Measurements from ENCODE around the gene CRMP1. TPM values are rescaled to one million over a fixed set of nuclear protein-coding genes. Genes with fewer than 3 reads are reported as not detected.

Gene CRMP1
- total RNA-seq, 2 donors from 2014 or later: not detected

GRCh38 chr4:5923376-5923775 is 30.5 kb upstream of the CRMP1 start:
- H3K9me3 Mint-ChIP-seq: peaks cover 3 to 4% of the 10 kb centered on the region in 2 donors
- DNase-seq (ENCODE audit: low spot score in 2 of 2): no peak
- no peak for ATAC-seq
- no peaks in the 10 kb centered on the region for H3K36me3 Mint-ChIP-seq
- H3K27ac Mint-ChIP-seq: no peak overlapping the region

- Mint-ChIP-seq H3K9me3 (peaks cover 3 to 4% of the 10 kb centered on the region in 2 donors), H3K27ac (no peak overlapping the region), H3K36me3 (no peaks in the 10 kb centered on the region)
- no peak for ATAC-seq
- DNase-seq (ENCODE audit: low spot score in 2 of 2): no peak
These were observed 29.7 kb upstream of the CRMP1 start for GRCh38 chr4:5922556-5922955.

GRCh38 chr4:5921981-5922380 is 29.1 kb upstream of the CRMP1 start:
- Mint-ChIP-seq H3K9me3 (peaks cover 3 to 4% of the 10 kb centered on the region in 2 donors), H3K36me3 (no peaks in the 10 kb centered on the region), H3K27ac (no peak overlapping the region)
- DNase-seq (ENCODE audit: low spot score in 2 of 2) (no peak), ATAC-seq (no peak)

GRCh38 chr4:5921101-5921980 is 28.5 kb upstream of the CRMP1 start:
- ATAC-seq (no peak), DNase-seq (ENCODE audit: low spot score in 2 of 2) (no peak)
- H3K27ac Mint-ChIP-seq: no peak overlapping the region
- H3K9me3 Mint-ChIP-seq: peaks cover 3 to 4% of the 10 kb centered on the region in 2 donors
- no peaks in the 10 kb centered on the region for H3K36me3 Mint-ChIP-seq

- Mint-ChIP-seq H3K9me3 (peaks cover 7% of the 10 kb centered on the region in 2 donors), H3K36me3 (no peaks in the 10 kb centered on the region), H3K27ac (no peak overlapping the region)
- ATAC-seq: no peak
- no peak for DNase-seq (ENCODE audit: low spot score in 2 of 2)
These were observed 26.7 kb upstream of the CRMP1 start for GRCh38 chr4:5919571-5919970.

- Mint-ChIP-seq H3K27ac (no peak overlapping the region), H3K36me3 (no peaks in the 10 kb centered on the region), H3K9me3 (peaks cover 7% of the 10 kb centered on the region in 2 donors)
- DNase-seq (ENCODE audit: low spot score in 2 of 2) (no peak), ATAC-seq (no peak)
These were observed 26.2 kb upstream of the CRMP1 start for GRCh38 chr4:5919044-5919443.

- peaks cover 7% of the 10 kb centered on the region in 2 donors for H3K9me3 Mint-ChIP-seq
- ATAC-seq (no peak), DNase-seq (ENCODE audit: low spot score in 2 of 2) (no peak)
- no peaks in the 10 kb centered on the region for H3K36me3 Mint-ChIP-seq
- H3K27ac Mint-ChIP-seq: no peak overlapping the region
These were observed 25.6 kb upstream of the CRMP1 start for GRCh38 chr4:5918331-5918985.

- no peaks in the 10 kb centered on the region for H3K36me3 Mint-ChIP-seq
- no peak for ATAC-seq
- no peak for DNase-seq (ENCODE audit: low spot score in 2 of 2)
- no peak overlapping the region for H3K27ac Mint-ChIP-seq
- H3K9me3 Mint-ChIP-seq: peaks cover 3 to 4% of the 10 kb centered on the region in 2 donors
These were observed 24.8 kb upstream of the CRMP1 start for GRCh38 chr4:5917672-5918071.

GRCh38 chr4:5916229-5916628 is 23.3 kb upstream of the CRMP1 start:
- H3K27ac Mint-ChIP-seq: no peak overlapping the region
- peaks cover 3 to 10% of the 10 kb centered on the region in 2 donors for H3K9me3 Mint-ChIP-seq
- no peak for DNase-seq (ENCODE audit: low spot score in 2 of 2)
- no peak for ATAC-seq
- H3K36me3 Mint-ChIP-seq: peaks cover 0 to 7% of the 10 kb centered on the region in 2 donors

GRCh38 chr4:5913454-5913853 is 20.6 kb upstream of the CRMP1 start:
- H3K9me3 Mint-ChIP-seq: peaks cover 4 to 10% of the 10 kb centered on the region in 2 donors
- no peak for DNase-seq (ENCODE audit: low spot score in 2 of 2)
- ATAC-seq: no peak
- peaks cover 0 to 7% of the 10 kb centered on the region in 2 donors for H3K36me3 Mint-ChIP-seq
- H3K27ac Mint-ChIP-seq: no peak overlapping the region

GRCh38 chr4:5912614-5913019 is 19.7 kb upstream of the CRMP1 start:
- peaks cover 12 to 17% of the 10 kb centered on the region in 2 donors for H3K9me3 Mint-ChIP-seq
- peaks cover 0 to 7% of the 10 kb centered on the region in 2 donors for H3K36me3 Mint-ChIP-seq
- ATAC-seq (no peak), DNase-seq (ENCODE audit: low spot score in 2 of 2) (no peak)
- H3K27ac Mint-ChIP-seq: no peak overlapping the region

GRCh38 chr4:5908876-5909427 is 16.1 kb upstream of the CRMP1 start:
- peaks cover 0 to 7% of the 10 kb centered on the region in 2 donors for H3K36me3 Mint-ChIP-seq
- DNase-seq (ENCODE audit: low spot score in 2 of 2) (no peak), ATAC-seq (no peak)
- H3K9me3 Mint-ChIP-seq: peaks cover 14 to 26% of the 10 kb centered on the region in 2 donors
- no peak overlapping the region for H3K27ac Mint-ChIP-seq

- no peak overlapping the region for H3K27ac Mint-ChIP-seq
- DNase-seq (ENCODE audit: low spot score in 2 of 2): no peak
- H3K9me3 Mint-ChIP-seq: peaks cover 14 to 19% of the 10 kb centered on the region in 2 donors
- H3K36me3 Mint-ChIP-seq: no peaks in the 10 kb centered on the region
- no peak for ATAC-seq
These were observed 13.3 kb upstream of the CRMP1 start for GRCh38 chr4:5906191-5906590.

- Mint-ChIP-seq H3K27ac (no peak overlapping the region), H3K36me3 (no peaks in the 10 kb centered on the region), H3K9me3 (peaks cover 14 to 19% of the 10 kb centered on the region in 2 donors)
- ATAC-seq (no peak), DNase-seq (ENCODE audit: low spot score in 2 of 2) (no peak)
These were observed 12.8 kb upstream of the CRMP1 start for GRCh38 chr4:5905714-5906113.

- H3K27ac Mint-ChIP-seq: no peak overlapping the region
- no peaks in the 10 kb centered on the region for H3K36me3 Mint-ChIP-seq
- H3K9me3 Mint-ChIP-seq: peaks cover 5 to 14% of the 10 kb centered on the region in 2 donors
- DNase-seq (ENCODE audit: low spot score in 2 of 2): no peak
- ATAC-seq: no peak
These were observed 8.0 kb upstream of the CRMP1 start for GRCh38 chr4:5900844-5901243.

GRCh38 chr4:5899881-5900280 is 7.0 kb upstream of the CRMP1 start:
- Mint-ChIP-seq H3K36me3 (no peaks in the 10 kb centered on the region), H3K27ac (no peak overlapping the region), H3K9me3 (peaks cover 5 to 10% of the 10 kb centered on the region in 2 donors)
- DNase-seq (ENCODE audit: low spot score in 2 of 2) (no peak), ATAC-seq (no peak)

- ATAC-seq: no peak
These were observed 6.5 kb upstream of the CRMP1 start for GRCh38 chr4:5899396-5899795.

More at GRCh38 chr4:5899396-5899795, 6.5 kb upstream of the CRMP1 start:
- DNase-seq (ENCODE audit: low spot score in 2 of 2): no peak
- H3K9me3 Mint-ChIP-seq: peaks cover 5 to 10% of the 10 kb centered on the region in 2 donors
- H3K27ac Mint-ChIP-seq: no peak overlapping the region
- no peaks in the 10 kb centered on the region for H3K36me3 Mint-ChIP-seq

Measured in activated naive CD4-positive, alpha-beta T cell treated with anti-CD3 and anti-CD28 coated beads, Interleukin-2, amount 50 U/mL, for 72 hours (primary cell).